ENCODE measurements around the gene B3GALT6.
"Not testable (repeated sequence)": the region's sequence is repeated elsewhere in the genome, so short reads cannot be mapped to it uniquely, and the experiment has no call there.

B3GALT6 gene

DNA sequence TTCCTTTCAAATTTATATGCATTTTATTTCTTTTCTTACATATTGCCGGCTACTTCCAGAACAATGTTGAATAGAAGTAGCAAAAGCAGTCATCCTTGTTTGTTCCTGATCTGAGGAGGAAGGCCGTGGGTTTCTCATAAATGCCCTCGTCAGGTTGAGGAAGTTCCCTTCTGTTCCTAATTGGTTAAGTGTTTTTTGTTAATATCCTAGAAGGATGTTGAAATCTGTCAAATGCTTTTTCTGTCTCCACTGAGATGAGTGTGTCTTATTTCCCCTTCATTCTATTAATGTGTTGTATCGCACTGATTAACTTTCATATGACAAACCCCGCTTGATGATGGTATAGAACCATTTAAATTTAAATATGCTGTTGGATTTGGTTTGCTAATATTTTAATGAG lies 42.9 kb upstream of the B3GALT6 start:
- Histone ChIP-seq H3K4me3 (no peak overlapping the region), H3K27ac (no peak overlapping the region)
- no peak for DNase-seq (ENCODE audit: low spot score)
- TF ChIP-seq, protein P1, sequence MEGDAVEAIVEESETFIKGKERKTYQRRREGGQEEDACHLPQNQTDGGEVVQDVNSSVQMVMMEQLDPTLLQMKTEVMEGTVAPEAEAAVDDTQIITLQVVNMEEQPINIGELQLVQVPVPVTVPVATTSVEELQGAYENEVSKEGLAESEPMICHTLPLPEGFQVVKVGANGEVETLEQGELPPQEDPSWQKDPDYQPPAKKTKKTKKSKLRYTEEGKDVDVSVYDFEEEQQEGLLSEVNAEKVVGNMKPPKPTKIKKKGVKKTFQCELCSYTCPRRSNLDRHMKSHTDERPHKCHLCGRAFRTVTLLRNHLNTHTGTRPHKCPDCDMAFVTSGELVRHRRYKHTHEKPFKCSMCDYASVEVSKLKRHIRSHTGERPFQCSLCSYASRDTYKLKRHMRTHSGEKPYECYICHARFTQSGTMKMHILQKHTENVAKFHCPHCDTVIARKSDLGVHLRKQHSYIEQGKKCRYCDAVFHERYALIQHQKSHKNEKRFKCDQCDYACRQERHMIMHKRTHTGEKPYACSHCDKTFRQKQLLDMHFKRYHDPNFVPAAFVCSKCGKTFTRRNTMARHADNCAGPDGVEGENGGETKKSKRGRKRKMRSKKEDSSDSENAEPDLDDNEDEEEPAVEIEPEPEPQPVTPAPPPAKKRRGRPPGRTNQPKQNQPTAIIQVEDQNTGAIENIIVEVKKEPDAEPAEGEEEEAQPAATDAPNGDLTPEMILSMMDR (IDR thresholded peaks at IDR 0.05) = no peak

- DNase-seq (ENCODE audit: low spot score) = no peak
- Histone ChIP-seq H3K27ac (no peak overlapping the region), H3K4me3 (no peak overlapping the region)
- TF ChIP-seq, protein P1 (IDR thresholded peaks at IDR 0.05) = no peak
These were observed 40.3 kb upstream of the B3GALT6 start for GRCh38 chr1:1191734-1192133.

GRCh38 chr1:1194723-1195122 lies 37.3 kb upstream of the B3GALT6 start:
- TF ChIP-seq, protein P1 (IDR thresholded peaks at IDR 0.05) = no peak
- no peak overlapping the region for H3K4me3 ChIP-seq
- DNase-seq (ENCODE audit: low spot score) = no peak
- H3K27ac ChIP-seq = no peak overlapping the region

GRCh38 chr1:1195726-1196125 lies 36.3 kb upstream of the B3GALT6 start:
- not testable (repeated sequence) for DNase-seq (ENCODE audit: low spot score)

GRCh38 chr1:1196431-1197187 lies 35.4 kb upstream of the B3GALT6 start:
- TF ChIP-seq, protein P1 (IDR thresholded peaks at IDR 0.05) = no peak
- no peak for DNase-seq (ENCODE audit: low spot score)
- Histone ChIP-seq H3K4me3 (no peak overlapping the region), H3K27ac (no peak overlapping the region)

More at GRCh38 chr1:1195726-1196125, 36.3 kb upstream of the B3GALT6 start:
- H3K4me3 ChIP-seq, H3K27ac ChIP-seq: not testable (repeated sequence)

DNA sequence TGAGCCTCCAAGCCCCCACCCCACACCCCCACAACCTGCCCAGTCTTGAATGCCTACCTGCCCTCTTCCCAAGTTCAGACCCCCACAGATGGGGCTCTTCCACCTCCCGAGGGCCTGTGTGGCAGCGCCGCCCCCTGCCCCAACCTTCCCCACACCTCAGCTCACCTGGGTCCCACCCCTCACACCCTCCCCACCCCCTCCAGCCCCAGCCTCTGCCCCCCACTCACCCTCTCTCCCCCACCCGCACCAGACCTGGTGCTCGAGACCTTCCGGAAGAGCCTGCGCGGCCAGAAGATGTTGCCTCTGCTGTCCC lies 34.9 kb upstream of the B3GALT6 start:
- DNase-seq (ENCODE audit: low spot score) = no peak
- Histone ChIP-seq H3K4me3 (no peak overlapping the region), H3K27ac (no peak overlapping the region)
- TF ChIP-seq, protein P1 (IDR thresholded peaks at IDR 0.05) = no peak

- Histone ChIP-seq H3K4me3 (no peak overlapping the region), H3K27ac (no peak overlapping the region)
- DNase-seq (ENCODE audit: low spot score) = no peak
- TF ChIP-seq, protein P1 (IDR thresholded peaks at IDR 0.05) = no peak
These were observed 34.2 kb upstream of the B3GALT6 start for GRCh38 chr1:1197551-1198422.

Data from coronary artery (tissue), 2 donors.